HG02981 (cell line): ENCODE measurements around the gene CCDC195.
"Not testable (repeated sequence)": the region's sequence is repeated elsewhere in the genome, so short reads cannot be mapped to it uniquely, and the experiment has no call there.

Source experiments
- ATAC-seq: cut with Tn5 transposase; IDR thresholded peaks from one replicate; pipeline ENCODE4 v1.9.1; 2021; ENCODE audit warnings: mild to moderate bottlenecking, moderate library complexity; ENCODE audit not compliant: unreplicated experiment

Gene CCDC195

DNA sequence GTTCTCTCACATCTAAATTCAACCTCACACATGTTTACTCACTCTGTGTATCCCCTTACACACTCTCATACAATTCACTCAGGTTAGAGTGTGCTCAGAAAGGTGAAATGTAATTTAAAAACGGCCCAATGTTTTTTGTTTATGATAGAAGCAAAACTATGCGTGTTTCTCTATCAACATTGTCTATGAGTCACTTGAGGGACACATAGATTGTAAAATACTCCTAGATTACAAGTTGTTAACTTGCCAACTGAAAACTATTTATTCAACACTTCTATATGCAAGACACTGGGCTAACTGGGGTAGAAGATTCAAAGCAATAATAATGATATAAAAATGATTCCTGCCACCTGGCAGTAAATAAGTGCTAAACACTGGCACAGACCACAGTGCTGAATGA, 24.6 kb downstream of the CCDC195 start:
- no peak for ATAC-seq

DNA sequence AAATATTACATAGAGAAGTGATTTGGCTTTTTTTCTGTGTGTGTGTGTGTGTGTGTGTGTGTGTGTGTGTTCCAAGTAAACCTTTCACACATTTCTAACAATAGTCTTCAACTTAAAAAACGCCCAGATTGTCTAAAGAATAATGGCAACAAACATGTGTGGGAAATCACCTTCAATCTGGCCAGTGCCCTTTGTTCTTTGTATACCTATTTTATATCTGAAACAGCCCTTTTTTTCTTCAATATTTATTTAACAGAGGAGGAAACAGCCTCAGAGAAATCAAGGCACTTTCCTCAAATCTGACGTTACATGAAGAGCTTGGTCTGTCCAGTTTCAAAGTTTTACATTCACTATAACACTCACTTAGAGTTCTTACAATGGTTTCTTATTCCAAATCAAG, 25.3 kb downstream of the CCDC195 start:
- ATAC-seq: no peak

DNA sequence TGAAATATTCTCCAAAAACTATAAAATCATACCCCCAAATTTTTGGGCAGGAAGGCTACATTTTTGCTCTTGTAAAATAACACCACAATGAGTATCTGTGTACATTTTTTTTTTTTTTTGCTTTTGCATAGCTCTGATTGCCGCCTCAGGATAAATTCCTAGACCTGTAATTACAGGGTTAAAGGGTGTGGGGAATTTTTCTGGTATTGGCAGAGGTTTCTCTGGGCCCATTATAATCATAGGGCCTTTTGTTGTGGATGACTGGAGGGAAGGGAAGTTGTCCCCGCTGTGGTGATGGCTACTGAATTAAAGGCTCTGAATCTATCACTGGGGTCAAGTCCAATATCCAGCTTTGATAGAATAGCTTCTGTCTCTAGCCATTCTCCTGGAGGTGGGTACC, 26.6 kb downstream of the CCDC195 start:
- no peak for ATAC-seq

DNA sequence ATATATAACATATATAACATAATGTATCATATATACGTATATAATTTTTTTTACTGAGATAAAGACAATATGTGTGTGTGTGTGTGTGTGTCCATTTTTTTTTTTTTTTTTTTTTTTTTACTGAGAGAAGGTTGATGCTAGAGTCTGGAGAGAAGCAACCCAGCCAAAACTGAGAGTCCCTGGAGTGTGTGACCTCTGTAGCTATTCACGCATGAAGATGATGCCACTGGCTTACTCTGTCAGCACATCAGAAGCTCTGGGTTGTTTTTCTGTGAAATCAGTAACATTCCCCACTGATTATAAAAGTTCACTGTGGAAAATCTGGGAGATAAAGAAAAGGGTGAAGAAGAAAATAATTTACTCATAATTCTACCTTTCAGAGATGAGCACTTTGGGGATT, 27.2 kb downstream of the CCDC195 start:
- ATAC-seq: no peak

DNA sequence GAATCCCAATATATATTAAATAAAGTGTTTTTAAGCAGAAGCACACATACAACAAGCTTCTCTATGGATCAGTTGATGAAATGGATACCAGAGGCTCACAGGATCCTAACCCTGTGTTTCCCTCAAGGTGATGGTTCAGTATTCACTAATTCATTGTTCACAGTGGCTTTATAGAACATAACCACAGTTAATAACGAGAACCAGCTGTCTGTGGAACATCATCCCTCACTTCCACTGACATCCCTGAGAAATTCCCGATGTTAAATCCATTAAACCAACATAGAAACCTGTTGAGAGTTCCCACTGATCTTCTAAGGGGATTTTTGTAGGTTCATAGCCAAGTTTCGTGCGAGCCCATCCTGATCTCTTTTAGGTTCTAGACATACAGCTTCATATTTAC, 29.0 kb downstream of the CCDC195 start:
- ATAC-seq: no peak

DNA sequence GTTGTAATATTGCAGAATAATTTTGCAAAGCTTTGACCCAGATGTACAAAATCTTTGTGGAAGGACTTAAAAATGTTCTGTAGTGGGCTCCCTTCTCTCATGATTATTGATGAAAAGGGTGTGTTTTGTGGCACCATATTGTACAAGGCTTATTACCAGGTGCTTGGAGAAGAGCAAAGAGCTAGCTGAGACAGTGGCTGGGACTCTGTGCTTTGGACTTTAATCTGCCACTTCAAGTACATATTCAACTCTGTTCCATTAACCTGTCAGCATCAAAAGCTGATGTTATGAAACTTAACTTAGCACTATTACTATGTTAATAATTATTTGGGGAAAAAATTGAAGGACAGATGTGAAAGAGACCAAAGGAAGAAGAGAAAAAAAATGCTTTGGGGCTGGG, 31.0 kb downstream of the CCDC195 start:
- ATAC-seq: no peak

DNA sequence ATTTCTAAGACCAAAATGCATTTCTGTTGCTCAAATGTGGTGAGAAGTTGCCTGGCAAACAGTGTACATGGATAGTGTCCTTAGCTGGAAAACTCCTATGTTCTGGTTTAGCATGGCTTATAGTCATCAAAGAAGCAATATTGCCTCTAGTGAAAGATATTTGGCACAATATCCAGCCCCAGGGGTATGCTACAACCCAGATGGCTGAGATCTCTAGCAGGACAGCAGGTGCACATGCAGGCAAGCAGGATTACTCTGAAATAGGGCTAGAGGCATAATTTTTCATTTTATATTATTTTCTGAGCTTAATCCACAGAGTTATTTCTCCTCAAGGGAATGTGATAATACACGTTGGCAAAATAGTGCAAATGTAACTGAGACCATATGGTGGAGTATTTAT, 34.0 kb downstream of the CCDC195 start:
- no peak for ATAC-seq

DNA sequence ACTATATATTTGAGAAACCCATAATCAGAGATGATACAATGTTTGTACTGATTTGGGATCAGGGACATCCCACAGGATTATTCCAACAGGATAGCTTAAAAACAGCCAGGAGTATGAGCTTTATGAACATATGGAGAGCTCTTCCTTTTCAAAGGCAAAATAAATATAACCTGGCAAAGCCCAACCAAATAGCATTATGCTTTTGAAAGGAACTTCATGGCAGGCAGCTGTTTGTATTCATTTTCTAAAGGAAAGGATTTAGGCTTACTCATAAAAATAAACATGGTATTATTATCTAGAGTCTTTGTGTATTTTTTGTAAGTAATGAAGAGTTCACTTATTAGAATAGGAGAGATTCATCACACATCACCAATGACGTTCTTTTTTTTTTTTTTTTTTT, 44.4 kb downstream of the CCDC195 start:
- no peak for ATAC-seq

DNA sequence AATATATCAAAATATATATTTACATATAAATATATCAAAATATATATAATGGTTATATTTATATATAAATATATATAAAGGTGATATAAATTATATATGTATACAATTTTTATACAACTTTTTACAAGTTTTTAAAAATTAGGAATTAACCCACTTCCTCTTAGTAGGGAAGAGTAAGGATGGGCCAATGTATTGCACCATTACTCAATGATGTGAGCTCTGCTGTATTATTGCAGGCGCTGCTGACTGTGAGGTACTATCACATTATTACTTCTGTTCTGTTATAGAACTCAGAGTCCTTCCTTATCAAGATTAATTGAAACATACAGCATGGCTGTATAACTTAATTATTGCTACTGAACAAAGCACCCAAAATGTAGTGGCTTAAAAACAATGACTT, 46.0 kb downstream of the CCDC195 start:
- ATAC-seq: no peak

DNA sequence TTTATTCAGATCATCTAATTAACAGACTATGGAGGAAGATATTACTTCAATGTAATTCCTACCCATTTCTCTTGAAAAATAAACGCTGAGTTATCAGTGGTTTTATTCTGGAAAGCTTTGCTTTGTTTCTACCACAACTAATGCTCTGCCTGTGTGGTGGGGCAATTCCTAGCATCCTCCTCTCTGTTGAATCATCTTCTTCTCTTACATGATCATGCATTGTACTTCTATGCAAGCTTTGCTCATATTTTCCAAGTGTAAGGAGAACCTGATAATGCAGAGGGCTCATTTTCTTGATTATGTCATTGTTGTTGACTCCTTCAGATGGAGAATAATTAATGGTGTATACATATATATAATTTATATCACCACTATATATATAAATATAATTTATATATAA, 46.7 kb downstream of the CCDC195 start:
- ATAC-seq: no peak

DNA sequence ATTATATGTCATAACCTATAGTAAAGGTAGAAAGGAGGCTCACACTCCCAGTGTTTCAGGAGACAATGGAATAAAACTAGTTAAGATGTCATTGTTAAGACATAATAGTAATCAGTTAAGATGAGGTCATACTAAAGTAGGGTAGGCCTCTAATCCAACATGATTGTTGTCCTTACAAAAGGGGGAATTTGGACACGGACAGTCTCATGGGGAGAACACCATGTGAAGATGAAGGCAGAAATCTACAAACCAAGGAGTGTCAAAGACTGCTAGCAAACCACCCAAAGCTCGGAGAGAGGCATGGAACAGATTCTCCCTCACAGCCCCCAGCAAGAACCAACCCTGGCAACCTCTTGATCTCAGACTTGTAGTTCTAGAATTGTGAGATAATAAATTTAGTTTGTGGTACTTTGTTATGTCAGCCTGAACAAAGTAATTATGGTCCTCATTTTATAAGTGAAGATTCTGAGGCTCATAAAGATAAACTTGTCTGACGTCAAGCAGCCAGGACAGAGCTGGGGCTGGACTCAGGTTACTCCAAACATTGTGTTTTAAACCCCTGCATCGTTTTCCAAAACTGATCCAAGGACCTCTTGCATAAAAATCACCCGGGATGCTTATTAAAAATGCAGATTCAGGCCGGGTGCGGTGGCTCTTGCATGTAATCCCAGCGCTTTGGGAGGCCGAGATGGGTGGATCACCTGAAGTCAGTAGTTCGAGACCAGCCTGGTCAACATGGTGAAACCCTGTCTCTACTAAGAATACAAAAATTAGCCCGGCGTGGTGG, 47.8 kb downstream of the CCDC195 start:
- ATAC-seq: no peak

DNA sequence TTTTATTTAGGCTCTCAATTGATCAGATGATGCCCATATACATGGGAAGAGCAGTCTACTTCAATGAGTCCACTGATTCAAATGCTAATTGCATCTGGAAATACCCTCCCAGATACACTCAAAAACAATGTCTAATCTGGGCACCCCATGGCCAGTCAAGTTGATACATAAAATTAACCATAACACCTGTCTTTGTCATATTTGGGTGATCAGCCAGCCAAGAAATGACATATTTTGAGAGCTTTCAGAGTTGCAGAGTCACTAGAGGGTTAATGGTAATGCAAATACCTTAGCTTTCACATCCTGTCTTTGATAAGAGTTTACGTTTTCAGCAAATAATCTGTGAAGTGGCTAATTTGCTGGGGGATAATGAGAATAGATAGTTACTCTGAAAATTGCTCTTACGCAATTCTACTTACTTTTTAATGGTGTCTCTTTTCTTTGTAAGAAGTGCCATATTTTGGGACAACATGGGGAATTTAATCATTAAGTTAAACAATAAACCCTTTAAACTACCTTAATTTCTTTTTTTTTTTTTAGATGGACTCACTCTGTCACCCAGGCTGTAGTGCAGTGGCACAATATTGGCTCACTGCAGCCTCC, 49.1 kb downstream of the CCDC195 start:
- ATAC-seq: peak; percentile 99

DNA sequence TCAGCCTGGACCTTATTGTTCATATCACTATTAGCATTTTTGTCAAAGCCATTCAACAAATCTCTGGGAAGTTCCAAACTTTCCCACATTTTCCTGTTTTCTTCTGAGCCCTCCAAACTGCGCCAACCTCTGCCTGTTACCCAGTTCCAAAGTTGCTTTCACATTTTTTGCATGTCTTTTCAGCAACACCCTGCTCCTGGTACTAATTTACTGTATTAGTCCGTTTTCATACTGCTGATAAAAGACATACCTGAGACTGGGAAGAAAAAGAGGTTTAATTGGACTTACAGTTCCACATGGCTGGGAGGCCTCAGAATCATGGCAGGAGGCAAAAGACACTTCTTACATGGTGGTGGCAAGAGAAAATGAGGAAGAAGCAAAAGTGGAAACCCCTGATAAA, 52.8 kb downstream of the CCDC195 start:
- ATAC-seq: not testable (repeated sequence)

DNA sequence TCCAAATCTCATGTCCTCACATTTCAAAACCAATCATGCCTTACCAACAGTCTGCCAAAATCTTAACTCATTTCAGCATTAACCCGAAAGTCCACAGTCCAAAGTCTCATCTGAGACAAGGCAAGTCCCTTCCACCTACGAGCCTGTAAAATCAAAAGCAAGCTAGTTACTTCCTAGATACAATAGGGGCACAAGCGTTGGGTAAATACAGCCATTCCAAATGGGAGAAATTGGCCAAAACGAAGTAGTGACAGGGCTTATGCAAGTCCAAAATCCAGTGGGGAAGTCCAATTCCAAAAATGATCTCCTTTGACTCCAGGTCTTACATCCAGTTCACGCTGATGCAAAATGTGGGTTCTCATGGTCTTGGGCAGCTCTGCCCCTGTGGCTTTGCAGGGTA, 54.5 kb downstream of the CCDC195 start:
- ATAC-seq: not testable (repeated sequence)

DNA sequence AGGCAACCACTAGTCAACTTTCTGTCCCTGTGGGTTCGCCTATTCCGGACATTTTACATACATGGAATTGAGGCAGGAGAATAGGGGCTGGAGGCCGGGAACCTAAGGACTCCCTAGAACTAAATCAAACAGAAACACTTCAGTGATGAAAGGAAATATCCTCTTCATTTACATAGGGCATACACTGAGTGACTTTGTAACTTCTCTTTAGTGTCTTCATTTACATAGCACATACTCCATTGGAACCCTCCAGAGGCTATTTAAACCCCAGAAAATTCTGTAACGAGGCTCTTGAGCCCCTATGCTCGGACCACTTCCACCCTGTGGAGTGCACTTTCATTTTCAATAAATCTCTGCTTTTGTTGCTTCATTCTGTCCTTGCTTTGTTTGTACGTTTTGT, 56.5 kb downstream of the CCDC195 start:
- ATAC-seq: no peak

DNA sequence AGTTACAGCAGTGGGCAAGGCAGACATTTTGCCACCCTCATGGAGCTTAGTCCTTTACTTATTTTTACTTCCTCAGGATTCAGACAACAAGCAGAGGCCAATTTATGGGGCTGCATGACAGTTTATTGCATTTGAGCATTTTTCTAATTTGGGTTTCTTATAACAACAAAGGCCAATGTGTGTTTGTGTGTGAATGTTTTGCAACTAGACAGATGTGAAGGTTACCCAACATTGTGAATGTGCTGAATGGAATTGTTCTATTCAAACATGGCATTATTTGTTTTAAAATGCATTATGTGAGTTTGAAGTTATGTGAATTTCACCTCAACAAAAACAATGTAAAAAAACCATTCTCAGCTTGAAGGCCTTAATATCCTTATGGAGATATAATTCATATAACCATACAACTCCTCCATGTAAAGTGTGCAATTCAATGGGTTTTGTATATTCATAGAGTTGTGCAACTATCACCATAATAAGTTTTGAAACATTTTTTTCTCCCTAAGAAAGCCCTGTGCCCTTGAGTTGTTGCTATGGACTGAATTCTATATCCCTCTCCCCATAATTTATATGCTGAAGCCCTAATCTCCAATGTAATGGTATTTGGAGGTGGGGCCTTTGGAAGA, 57.3 kb downstream of the CCDC195 start:
- no peak for ATAC-seq

DNA sequence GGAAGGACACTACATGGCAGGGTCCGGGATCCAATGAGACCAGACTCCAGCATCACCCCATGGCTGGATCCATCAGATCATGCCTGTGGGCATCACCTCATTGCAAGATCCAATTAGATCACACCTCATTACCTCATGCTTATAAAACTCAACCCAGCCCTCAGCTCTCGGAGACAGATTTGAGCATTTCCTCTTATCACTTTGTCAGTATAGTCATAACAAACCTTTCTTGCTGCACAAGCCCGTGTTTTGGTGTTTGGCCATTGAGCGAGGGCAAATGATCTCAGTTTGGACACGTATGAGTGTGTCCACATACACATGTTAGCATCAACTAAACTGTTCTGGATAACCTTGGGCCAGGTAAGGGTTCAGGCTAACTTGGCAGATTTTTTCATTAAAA, 58.8 kb downstream of the CCDC195 start:
- no peak for ATAC-seq

DNA sequence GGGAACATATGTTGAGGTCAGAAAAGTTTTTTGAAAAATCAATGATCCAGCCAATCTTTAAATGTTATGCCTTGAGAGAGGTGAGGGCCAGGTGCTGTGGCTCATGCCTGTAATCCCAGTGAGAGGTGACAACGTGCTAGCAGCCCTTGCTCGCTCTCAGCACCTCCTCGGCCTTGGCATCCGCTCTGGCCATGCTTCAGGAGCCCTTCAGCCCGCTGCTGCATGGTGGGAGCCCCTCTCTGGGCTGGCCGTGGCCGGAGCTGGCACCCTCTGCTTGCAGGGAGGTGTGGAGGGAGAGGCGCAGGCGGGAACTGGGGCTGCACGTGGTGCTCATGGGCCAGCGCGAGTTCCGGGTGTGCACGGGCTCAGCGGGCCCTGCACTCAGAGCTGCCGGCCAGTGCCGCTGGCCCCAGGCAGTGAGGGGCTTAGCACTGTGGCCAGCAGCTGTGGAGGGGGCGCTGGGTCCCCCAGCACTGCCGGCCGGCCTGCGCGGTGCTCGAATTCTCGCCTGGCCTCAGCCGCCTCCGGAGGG, 61.1 kb downstream of the CCDC195 start:
- no peak for ATAC-seq
